WERI-Rb-1 (cell line): ENCODE results near the gene YIPF1.

ENCODE experiments used
- DNase-seq: peaks from one replicate; pipeline ENCODE4 v3.0.0-alpha.2; 2020
- H3K27ac ChIP-seq: fragments of 250-450 bp; sonication (Bioruptor Pico); 2 replicates; pipeline ENCODE4 v1.5.1; 2020; ENCODE audit warnings: mild to moderate bottlenecking, moderate library complexity
- H3K27me3 ChIP-seq: fragments of 250-450 bp; sonication (Bioruptor Pico); 2 replicates; pipeline ENCODE4 v1.5.1; 2021; ENCODE audit warnings: mild to moderate bottlenecking, low read depth, moderate library complexity; ENCODE audit not compliant: insufficient read depth, severe bottlenecking
- H3K36me3 ChIP-seq: fragments of 250-450 bp; sonication (Bioruptor Pico); 2 replicates; pipeline ENCODE4 v1.5.1; 2020; ENCODE audit warnings: mild to moderate bottlenecking, moderate library complexity
- H3K4me3 ChIP-seq: 2 replicates; pipeline ENCODE4 v1.5.1; 2011; ENCODE audit warnings: low read depth, mild to moderate bottlenecking, control low read depth, low read length
- H3K9me3 ChIP-seq: fragments of 250-450 bp; sonication (Bioruptor Pico); 2 replicates; pipeline ENCODE4 v1.5.1; 2021; ENCODE audit warnings: mild to moderate bottlenecking, moderate library complexity; ENCODE audit not compliant: severe bottlenecking
- CTCF ChIP-seq: IDR thresholded peaks from 2 replicates; pipeline ENCODE4 v1.5.1; 2011; ENCODE audit warnings: low read depth, mild to moderate bottlenecking, control low read depth, inconsistent platforms, low read length

YIPF1 gene

GRCh38 chr1:53835491-53835890 lies 54.1 kb downstream of the YIPF1 start:
- H3K9me3 ChIP-seq = no peaks in the 10 kb centered on the region
- no peak overlapping the region for H3K4me3 ChIP-seq
- no peaks in the 10 kb centered on the region for H3K27me3 ChIP-seq
- no peak for DNase-seq
- no peak for TF ChIP-seq CTCF
- H3K27ac ChIP-seq = no peak overlapping the region
- peaks cover 7% of the 10 kb centered on the region; the same call in 1 of the 2 replicates for H3K36me3 ChIP-seq

GRCh38 chr1:53834776-53835175 lies 54.8 kb downstream of the YIPF1 start:
- Histone ChIP-seq H3K36me3 (peaks cover 9% of the 10 kb centered on the region; the same call in 1 of the 2 replicates), H3K9me3 (no peaks in the 10 kb centered on the region), H3K27ac (no peak overlapping the region), H3K4me3 (no peak overlapping the region), H3K27me3 (no peaks in the 10 kb centered on the region)
- DNase-seq = no peak
- no peak for TF ChIP-seq CTCF

- Histone ChIP-seq H3K36me3 (peaks cover 11% of the 10 kb centered on the region; the same call in 1 of the 2 replicates), H3K27me3 (no peaks in the 10 kb centered on the region), H3K9me3 (no peaks in the 10 kb centered on the region), H3K27ac (no peak overlapping the region), H3K4me3 (no peak overlapping the region)
- TF ChIP-seq CTCF = no peak
- DNase-seq = no peak
Observed at GRCh38 chr1:53833393-53833792, 56.2 kb downstream of the YIPF1 start.

GRCh38 chr1:53826367-53826766 lies 63.2 kb downstream of the YIPF1 start:
- Histone ChIP-seq H3K27me3 (no peaks in the 10 kb centered on the region), H3K27ac (no peak overlapping the region), H3K9me3 (no peaks in the 10 kb centered on the region), H3K36me3 (peaks cover 32% of the 10 kb centered on the region), H3K4me3 (no peak overlapping the region)
- TF ChIP-seq CTCF = 0 out of 2 replicates have a peak, but pooled peaks have one; percentile 20
- DNase-seq = no peak

GRCh38 chr1:53825306-53825705 lies 64.3 kb downstream of the YIPF1 start:
- Histone ChIP-seq H3K27me3 (no peaks in the 10 kb centered on the region), H3K27ac (no peak overlapping the region), H3K36me3 (peaks cover 23% of the 10 kb centered on the region), H3K9me3 (no peaks in the 10 kb centered on the region), H3K4me3 (no peak overlapping the region)
- no peak for TF ChIP-seq CTCF
- DNase-seq = no peak

- H3K27me3 ChIP-seq = no peaks in the 10 kb centered on the region
- H3K4me3 ChIP-seq = no peak overlapping the region
- DNase-seq = no peak
- no peak for TF ChIP-seq CTCF
- H3K9me3 ChIP-seq = no peaks in the 10 kb centered on the region
- H3K27ac ChIP-seq = no peak overlapping the region
- H3K36me3 ChIP-seq = peaks cover 21% of the 10 kb centered on the region
Observed at GRCh38 chr1:53822931-53823330, 66.7 kb downstream of the YIPF1 start.
